ENCODE data around the gene SLC48A1.
A peak's percentile ranks its signal among the peaks of the same experiment; 100 is the strongest.

SLC48A1 gene

DNA sequence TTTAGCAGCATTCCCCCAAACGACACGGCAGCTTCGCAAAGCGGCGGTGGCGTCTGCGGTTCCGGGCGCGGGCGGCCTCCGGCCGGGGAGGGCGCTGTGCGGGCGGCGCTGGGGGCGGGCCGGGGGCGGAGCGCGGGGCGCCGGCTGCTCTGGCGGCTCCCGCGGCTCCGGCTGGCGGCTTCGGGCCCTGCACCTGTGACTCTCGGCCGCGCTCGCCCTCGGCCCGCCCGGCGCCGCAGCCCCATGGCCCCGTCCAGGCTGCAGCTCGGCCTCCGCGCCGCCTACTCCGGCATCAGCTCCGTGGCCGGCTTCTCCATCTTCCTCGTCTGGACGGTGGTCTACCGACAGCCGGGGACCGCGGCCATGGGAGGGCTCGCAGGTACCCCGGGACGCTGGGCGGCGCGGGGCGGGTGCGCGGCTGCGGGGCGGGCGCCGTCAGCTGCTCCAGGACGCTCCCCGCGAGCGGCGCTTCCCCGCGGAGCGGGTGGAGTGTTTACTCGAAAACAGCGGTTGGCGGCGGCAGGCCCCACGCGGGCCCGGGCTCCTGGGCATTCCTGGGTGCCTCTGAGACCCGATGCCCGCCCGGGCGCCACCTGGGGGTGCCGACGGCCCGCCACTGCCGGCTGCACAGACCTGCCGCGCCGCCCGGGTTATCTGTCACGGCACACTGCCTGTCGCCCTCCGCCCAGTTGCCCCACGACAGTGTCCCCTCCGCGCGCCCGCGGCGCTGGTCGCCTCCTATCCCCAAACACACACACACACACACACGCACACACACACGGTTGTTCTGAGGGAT is at the start of gene SLC48A1:
TSS of gene SLC48A1 (plus strand) at position 177 of the 796 bp plus-strand sequence. CDS start at position 244, 67 bp downstream.
- no peak for DNase-seq

GRCh38 chr12:47725091-47725772 is 47.8 kb upstream of the SLC48A1 start, which contains the start of gene ENDOU:
ENDOU (minus strand) TSS chr12:47725490; CDS start chr12:47725413, 77 bp downstream.
- no peak for DNase-seq

DNA sequence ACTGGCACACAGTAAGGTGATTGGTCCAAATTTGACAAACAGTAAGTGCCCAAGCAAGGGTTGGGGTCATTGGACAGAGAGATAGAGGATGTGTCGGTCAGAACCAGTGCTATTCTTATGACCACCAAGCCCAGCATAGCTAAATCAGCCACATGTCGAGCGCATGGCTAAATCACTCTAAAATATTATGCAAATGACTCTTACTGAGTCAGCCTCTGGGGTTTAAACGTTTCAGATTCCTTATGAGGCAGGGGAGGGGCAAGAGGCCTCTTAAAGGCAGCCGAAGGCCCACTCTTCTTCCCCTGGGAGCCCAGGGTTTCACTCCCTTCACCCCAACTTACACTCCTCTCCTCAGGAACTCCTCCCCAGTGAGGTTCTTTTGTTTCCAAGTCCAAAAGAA is 47.1 kb upstream of the SLC48A1 start:
- no peak for DNase-seq

- no peak for DNase-seq
Observed at GRCh38 chr12:47729233-47729632, 43.8 kb upstream of the SLC48A1 start.

DNA sequence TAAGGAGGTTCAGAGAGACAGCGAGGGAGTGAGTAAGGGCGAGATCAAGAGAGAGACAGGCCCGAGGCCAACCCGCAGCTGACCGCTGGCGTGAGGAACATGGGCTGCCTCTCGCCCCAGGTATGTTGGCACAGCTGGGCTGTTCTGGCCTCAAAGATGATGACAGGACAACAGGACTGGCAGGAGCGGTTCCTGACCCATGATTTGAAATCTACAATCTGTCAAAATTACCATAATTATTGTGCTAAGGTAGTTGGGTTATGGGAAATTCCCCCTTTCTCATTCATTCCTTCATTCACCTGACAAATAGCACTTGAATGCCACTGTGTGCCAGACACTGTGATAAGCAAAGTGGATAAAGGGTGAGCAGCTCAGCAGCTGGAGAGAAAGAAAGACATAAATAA is 42.7 kb upstream of the SLC48A1 start:
- DNase-seq: no peak

DNA sequence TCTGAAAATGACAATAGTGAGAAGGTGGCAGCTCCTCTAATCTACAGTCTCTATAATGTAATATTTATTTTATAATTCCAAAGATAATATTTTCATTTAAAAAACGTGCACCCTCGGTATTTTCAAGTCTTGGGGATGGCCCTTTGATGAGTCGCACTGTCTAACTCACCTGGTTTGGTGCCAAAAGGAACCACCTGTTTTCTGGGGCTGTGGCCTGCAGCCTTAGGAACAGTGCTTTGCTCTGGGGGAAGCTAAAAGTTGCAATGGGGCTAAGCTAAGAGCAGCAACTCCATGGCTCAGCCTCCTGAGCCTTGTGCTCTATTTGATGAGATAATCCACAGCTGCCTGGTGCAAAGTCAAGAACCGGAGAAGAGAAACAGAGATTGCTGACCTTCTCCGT is 41.3 kb upstream of the SLC48A1 start:
- DNase-seq: no peak

GRCh38 chr12:47732504-47732903 is 40.5 kb upstream of the SLC48A1 start:
- DNase-seq: no peak

DNA sequence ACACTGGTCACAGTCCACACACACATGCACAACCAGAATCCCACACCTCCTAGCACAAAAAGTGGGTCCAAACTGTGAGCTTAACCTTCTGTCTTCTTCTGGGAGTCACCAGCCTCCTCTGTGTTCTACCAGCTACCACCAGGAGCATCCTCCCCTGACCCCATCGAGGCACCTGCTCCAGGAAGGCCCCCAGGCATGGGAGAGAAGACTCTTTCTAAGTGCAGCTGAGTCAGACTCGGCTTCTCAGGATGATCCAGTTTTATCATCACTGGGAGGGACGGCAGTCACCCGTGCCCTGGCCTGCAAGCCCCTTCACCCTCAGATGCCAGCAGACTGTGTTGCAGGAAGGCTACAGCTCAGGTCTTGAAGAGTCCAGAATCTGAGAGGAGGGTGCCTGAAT is 39.9 kb upstream of the SLC48A1 start:
- DNase-seq: no peak

DNA sequence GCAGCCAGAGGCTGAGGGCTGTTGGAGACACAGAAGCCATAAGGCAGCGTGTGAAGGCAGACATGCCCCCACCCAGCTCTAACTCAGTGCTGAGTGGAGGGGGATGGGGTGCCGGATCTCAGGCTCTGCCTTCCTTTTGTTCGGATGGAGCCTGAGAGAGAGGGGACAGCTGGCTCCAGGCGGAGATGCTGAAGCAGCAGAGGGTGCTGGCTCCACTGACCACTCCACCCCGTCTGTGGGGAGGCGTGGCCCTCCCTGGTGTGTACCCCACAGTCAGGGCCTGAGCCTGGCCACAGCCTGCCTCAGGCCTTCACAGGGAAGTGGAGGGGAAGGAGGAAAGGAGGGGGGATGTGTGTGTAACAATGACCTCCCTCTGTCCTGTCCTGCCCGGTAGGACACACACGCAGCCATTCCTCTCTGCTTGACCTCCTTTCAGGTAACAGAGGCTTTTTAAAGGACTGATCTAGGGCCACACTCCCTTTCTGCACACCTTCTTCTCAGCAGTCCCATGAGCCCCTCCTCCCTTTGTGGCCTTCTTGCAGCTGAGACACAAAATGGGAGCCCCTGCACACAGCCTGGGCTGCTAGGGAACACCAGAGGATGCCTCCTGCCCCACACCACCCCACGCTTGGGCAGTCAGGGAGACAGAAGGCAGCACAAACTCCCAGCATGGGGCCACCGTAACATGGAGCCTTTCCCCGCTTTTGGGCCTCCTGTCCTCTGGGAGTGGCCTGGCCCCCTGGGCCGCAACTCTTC is 38.1 kb upstream of the SLC48A1 start:
- DNase-seq: no peak

- DNase-seq: no peak
Observed at GRCh38 chr12:47735649-47736048, 37.4 kb upstream of the SLC48A1 start.

DNA sequence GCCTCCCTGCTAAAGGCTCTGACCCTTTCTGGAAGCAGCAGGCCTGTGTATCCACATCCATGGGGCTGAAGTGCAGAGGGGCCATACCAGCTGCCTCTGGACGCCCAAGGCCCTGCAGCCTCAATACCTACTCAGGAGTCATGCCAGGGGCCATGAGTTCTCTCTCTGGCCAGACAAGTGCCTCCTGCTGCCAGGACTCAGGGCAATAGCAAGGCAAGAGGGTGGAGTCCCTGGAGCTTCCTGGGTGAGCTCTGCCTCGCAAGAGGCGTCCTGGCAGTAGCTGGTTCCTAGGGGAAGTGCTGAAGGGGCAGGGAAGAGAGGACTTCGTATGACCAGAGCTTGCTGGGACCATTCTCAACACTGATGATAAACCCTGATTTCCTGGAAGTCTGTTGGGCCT is 36.8 kb upstream of the SLC48A1 start:
- DNase-seq: no peak

- no peak for DNase-seq
Observed at GRCh38 chr12:47736877-47737676, 36.0 kb upstream of the SLC48A1 start.

DNA sequence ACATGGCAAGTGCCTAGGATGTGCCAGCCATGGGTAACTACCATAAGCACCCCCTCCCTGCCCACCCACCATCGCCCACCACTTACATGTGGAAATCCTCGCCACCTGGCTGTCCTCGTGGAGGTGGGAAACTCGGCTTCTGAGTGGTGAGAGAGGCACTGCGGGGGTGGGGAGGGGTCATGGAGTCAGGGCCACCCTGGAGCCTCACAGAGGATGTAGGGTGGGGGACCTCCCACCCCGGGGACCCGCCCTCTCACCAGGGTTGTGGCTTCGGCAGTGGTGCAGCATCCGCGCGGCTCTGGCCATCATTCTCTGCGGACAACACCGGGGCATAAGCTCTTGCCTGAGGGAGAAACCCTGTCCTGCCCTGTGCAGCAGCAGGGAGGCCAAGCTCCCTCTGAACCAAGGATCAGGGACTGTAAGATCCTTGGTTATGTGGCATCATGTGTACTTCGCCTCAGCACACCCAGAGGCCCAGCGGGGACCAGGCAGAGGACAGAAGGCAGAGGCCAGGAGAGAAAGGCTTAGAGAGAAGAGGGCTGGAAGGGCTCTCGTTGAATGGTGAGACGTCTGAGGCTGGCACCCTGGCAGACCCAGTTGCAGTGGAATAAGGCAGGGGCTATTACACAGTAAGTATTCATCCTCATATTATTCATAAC is 35.0 kb upstream of the SLC48A1 start:
- DNase-seq: no peak

DNA sequence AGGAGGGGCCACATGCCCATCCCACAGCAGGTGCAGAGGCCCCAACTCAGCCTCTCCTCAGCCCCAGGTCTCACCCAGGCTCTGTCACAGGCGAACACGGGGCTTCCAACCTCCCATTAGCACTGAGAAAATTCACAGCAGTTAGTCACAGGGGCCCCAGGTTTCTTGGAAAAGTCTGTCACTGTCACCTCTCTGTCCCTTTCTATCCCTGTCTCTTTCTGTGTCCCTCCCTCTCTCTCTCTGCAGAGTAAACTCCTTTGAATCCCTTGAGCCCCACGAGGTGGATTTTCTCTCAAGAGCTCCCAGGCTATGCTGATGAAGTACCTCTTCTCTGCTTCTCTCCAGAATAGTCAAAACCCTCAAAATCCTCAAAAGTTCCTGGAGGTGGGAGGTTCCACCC is 33.7 kb upstream of the SLC48A1 start:
- DNase-seq: no peak

- DNase-seq: no peak
Observed at GRCh38 chr12:47739979-47740378, 33.1 kb upstream of the SLC48A1 start.

GRCh38 chr12:47740606-47741339 is 32.3 kb upstream of the SLC48A1 start:
- DNase-seq: no peak

- DNase-seq: peak; percentile 71
Observed at GRCh38 chr12:47741340-47741703, 31.7 kb upstream of the SLC48A1 start.

GRCh38 chr12:47742253-47742825 is 30.7 kb upstream of the SLC48A1 start:
- no peak for DNase-seq

DNA sequence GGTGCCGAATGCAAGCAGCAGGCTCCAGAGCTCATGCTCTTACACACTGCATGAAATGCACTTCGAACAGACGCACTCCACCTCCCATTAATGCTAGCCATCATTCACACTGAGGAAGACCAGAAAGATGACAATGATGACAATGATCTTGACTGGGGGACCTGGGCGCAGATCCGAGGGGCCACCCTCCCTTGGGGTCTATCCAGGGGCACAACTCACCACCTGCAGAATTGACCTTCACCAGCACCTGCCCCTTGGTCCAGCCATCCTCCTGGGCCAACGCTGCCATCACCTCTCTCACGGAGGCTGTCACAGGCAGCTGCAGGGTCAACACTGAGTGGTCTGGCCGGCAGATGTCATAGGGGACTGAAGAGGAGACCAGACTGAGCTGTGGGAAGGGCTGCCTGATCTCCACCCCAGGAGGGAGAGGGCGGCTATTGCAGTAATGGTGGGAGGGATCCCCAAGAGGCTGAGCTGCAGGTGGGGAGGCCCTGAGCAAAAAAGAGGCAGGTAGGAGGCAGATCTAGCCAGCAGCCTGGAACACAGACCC is 29.7 kb upstream of the SLC48A1 start:
- no peak for DNase-seq

DNA sequence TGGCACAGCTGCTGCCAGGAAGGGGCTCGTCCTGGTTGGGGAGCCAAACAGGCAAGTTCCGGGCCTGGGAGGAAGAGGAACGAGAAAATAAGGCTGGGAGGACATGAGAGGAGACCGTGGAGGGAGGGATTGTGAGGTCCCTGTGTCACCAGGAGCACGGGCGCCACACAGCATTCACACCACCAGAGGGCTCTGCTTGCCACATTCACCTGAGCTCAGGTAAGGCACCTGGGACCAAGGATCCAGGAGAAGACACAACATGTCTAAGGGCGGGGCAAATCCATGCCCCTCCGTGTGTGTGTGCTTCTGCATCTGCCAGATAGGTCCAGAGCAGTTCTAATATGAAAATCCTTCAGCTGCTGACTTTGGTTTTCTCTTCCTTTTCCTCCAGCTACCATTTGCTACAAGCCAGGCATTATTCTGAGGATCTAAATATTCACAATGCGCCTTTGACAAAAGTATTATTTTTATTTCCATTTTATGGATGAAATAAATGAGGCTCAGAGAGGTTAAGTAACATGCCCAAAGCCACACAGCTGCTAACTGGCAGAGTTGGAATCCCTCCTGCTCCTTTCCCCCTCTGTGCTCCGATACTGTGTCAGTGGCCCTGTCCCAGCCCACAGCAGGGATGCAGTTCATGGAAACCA is 28.9 kb upstream of the SLC48A1 start:
- peak; percentile 12 for DNase-seq
